HepG2 (cell line): ENCODE results near the gene HACD2. TPM values are rescaled to one million over a fixed set of nuclear protein-coding genes. Genes with fewer than 3 reads are reported as not detected.

Source experiments
- ATM ChIP-seq: fragments of 450-650 bp; IDR thresholded peaks from 2 replicates; pipeline ENCODE4 v1.7.1; 2017; ENCODE audit warnings: mild to moderate bottlenecking, borderline replicate concordance
- NFE2L1 ChIP-seq: sonication (generic); formaldehyde crosslinking; IDR thresholded peaks from 2 replicates; pipeline ENCODE4 v1.4.0; 2020; ENCODE audit warnings: missing genetic modification reagents, mild to moderate bottlenecking, borderline replicate concordance
- RFXAP ChIP-seq: sonication (generic); formaldehyde crosslinking; IDR thresholded peaks from 2 replicates; pipeline ENCODE4 v1.4.0; 2020; ENCODE audit warnings: missing genetic modification reagents, borderline replicate concordance
- SALL2 ChIP-seq: sonication (generic); formaldehyde crosslinking; IDR thresholded peaks from 2 replicates; pipeline ENCODE4 v1.8.1; 2023; ENCODE audit warnings: mild to moderate bottlenecking, missing genetic modification reagents, inconsistent platforms
- SATB2 ChIP-seq: sonication (generic); formaldehyde crosslinking; IDR thresholded peaks from 2 replicates; pipeline ENCODE4 v1.5.0; 2020; ENCODE audit warnings: missing genetic modification reagents
- ZNF101 ChIP-seq: sonication (generic); formaldehyde crosslinking; IDR thresholded peaks from 2 replicates; pipeline ENCODE4 v1.4.0; 2020; ENCODE audit warnings: mild to moderate bottlenecking, low read depth, missing genetic modification reagents, borderline replicate concordance
- ZNF354B ChIP-seq: sonication (generic); formaldehyde crosslinking; IDR thresholded peaks from 2 replicates; pipeline ENCODE4 v1.8.0; 2022; ENCODE audit warnings: mild to moderate bottlenecking, missing genetic modification reagents
- polyA plus RNA-seq, 8 experiments: library from polyadenylated mRNA; depleted of rRNA in 3 of 8; stranded (reverse) in 7 of 8; unstranded in 1 of 8; fragments of >200 nt; fragmentation: Illumina TruSeq in 4 of 8; extraction: Trizol in 4 of 8; gene quantifications; 2 replicates each; pipeline versions ENCODE4 v1.2.1 to v1.2.3, GENCODE V29; 2011 to 2016; ENCODE audit warnings: low read depth in 4 of 8, missing spikeins in 1 of 8, mixed read lengths in 1 of 8; ENCODE audit not compliant: insufficient read depth in 1 of 8
- total RNA-seq, 5 experiments: library from RNA; depleted of rRNA; stranded (reverse); fragments of >200 nt; fragmentation: Illumina TruSeq; extraction: Trizol; gene quantifications; 2 replicates each; pipeline ENCODE4 v1.2.3, GENCODE V29; 2016; ENCODE audit warnings: low read depth in 1 of 5
- TF ChIP-seq, protein P1 (sequence below): sonication (generic); formaldehyde crosslinking; IDR thresholded peaks from 2 replicates; pipeline ENCODE4 v1.5.1; 2020; ENCODE audit warnings: mild to moderate bottlenecking, missing genetic modification reagents, borderline replicate concordance
- TF ChIP-seq, protein P2 (sequence below): sonication (generic); formaldehyde crosslinking; IDR thresholded peaks from 2 replicates; pipeline ENCODE4 v1.4.0; 2020; ENCODE audit warnings: mild to moderate bottlenecking, missing genetic modification reagents, borderline replicate concordance
- TF ChIP-seq, protein P3 (sequence below): sonication (generic); formaldehyde crosslinking; IDR thresholded peaks from 2 replicates; pipeline ENCODE4 v1.5.0; 2020; ENCODE audit warnings: missing genetic modification reagents, mild to moderate bottlenecking, borderline replicate concordance
- TF ChIP-seq, protein P4 (sequence below): sonication (generic); formaldehyde crosslinking; conservative IDR thresholded peaks from 2 replicates; pipeline ENCODE4 v1.4.0; 2020; ENCODE audit warnings: missing genetic modification reagents
- TF ChIP-seq, protein P5 (sequence below): sonication (generic); formaldehyde crosslinking; IDR thresholded peaks from 2 replicates; pipeline ENCODE4 v1.5.0; 2020; ENCODE audit warnings: mild to moderate bottlenecking, missing genetic modification reagents

HACD2 gene
- total and polyA plus RNA-seq, 2 of the 13 experiments (the other 11 are each of a cell fraction or from before 2014, with no cell fraction given): 47.0 to 50.4 TPM

DNA sequence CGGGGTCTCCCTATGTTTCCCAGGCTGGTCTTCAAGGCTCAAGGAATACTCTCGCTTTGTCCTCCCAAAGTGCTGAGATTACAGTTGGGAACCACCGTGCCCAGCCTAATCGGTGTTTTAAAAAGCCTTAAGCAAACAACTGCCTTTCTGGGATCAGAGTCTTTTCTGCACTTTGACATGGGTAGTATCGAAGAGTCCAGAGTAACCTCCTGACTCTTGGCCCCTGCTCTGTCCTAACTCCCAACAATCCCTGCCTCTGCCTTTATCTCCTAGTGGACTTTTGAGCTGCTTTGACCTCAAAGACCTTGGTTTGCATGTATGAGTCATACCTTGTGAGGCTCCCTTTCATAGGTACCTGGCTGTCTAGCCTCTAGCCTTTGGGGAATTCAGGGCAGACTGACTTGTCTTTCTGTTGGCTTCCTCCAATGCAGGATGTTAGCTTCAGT lies 21.0 kb upstream of the HACD2 start (continued):
- TF ChIP-seq, protein P1, sequence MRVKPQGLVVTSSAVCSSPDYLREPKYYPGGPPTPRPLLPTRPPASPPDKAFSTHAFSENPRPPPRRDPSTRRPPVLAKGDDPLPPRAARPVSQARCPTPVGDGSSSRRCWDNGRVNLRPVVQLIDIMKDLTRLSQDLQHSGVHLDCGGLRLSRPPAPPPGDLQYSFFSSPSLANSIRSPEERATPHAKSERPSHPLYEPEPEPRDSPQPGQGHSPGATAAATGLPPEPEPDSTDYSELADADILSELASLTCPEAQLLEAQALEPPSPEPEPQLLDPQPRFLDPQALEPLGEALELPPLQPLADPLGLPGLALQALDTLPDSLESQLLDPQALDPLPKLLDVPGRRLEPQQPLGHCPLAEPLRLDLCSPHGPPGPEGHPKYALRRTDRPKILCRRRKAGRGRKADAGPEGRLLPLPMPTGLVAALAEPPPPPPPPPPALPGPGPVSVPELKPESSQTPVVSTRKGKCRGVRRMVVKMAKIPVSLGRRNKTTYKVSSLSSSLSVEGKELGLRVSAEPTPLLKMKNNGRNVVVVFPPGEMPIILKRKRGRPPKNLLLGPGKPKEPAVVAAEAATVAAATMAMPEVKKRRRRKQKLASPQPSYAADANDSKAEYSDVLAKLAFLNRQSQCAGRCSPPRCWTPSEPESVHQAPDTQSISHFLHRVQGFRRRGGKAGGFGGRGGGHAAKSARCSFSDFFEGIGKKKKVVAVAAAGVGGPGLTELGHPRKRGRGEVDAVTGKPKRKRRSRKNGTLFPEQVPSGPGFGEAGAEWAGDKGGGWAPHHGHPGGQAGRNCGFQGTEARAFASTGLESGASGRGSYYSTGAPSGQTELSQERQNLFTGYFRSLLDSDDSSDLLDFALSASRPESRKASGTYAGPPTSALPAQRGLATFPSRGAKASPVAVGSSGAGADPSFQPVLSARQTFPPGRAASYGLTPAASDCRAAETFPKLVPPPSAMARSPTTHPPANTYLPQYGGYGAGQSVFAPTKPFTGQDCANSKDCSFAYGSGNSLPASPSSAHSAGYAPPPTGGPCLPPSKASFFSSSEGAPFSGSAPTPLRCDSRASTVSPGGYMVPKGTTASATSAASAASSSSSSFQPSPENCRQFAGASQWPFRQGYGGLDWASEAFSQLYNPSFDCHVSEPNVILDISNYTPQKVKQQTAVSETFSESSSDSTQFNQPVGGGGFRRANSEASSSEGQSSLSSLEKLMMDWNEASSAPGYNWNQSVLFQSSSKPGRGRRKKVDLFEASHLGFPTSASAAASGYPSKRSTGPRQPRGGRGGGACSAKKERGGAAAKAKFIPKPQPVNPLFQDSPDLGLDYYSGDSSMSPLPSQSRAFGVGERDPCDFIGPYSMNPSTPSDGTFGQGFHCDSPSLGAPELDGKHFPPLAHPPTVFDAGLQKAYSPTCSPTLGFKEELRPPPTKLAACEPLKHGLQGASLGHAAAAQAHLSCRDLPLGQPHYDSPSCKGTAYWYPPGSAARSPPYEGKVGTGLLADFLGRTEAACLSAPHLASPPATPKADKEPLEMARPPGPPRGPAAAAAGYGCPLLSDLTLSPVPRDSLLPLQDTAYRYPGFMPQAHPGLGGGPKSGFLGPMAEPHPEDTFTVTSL: peak; percentile 90; the same call in 1 of the 2 replicates
- no peak for TF ChIP-seq ATM
- 0 out of 2 replicates have a peak, but pooled peaks have one; percentile 68 for TF ChIP-seq RFXAP (CRISPR knock-in tag)
- TF ChIP-seq, protein P2, sequence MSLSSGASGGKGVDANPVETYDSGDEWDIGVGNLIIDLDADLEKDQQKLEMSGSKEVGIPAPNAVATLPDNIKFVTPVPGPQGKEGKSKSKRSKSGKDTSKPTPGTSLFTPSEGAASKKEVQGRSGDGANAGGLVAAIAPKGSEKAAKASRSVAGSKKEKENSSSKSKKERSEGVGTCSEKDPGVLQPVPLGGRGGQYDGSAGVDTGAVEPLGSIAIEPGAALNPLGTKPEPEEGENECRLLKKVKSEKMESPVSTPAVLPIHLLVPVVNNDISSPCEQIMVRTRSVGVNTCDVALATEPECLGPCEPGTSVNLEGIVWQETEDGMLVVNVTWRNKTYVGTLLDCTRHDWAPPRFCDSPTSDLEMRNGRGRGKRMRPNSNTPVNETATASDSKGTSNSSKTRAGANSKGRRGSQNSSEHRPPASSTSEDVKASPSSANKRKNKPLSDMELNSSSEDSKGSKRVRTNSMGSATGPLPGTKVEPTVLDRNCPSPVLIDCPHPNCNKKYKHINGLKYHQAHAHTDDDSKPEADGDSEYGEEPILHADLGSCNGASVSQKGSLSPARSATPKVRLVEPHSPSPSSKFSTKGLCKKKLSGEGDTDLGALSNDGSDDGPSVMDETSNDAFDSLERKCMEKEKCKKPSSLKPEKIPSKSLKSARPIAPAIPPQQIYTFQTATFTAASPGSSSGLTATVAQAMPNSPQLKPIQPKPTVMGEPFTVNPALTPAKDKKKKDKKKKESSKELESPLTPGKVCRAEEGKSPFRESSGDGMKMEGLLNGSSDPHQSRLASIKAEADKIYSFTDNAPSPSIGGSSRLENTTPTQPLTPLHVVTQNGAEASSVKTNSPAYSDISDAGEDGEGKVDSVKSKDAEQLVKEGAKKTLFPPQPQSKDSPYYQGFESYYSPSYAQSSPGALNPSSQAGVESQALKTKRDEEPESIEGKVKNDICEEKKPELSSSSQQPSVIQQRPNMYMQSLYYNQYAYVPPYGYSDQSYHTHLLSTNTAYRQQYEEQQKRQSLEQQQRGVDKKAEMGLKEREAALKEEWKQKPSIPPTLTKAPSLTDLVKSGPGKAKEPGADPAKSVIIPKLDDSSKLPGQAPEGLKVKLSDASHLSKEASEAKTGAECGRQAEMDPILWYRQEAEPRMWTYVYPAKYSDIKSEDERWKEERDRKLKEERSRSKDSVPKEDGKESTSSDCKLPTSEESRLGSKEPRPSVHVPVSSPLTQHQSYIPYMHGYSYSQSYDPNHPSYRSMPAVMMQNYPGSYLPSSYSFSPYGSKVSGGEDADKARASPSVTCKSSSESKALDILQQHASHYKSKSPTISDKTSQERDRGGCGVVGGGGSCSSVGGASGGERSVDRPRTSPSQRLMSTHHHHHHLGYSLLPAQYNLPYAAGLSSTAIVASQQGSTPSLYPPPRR: peak; percentile 88
- TF ChIP-seq SALL2 (CRISPR knock-in tag): no peak
- TF ChIP-seq, protein P3, sequence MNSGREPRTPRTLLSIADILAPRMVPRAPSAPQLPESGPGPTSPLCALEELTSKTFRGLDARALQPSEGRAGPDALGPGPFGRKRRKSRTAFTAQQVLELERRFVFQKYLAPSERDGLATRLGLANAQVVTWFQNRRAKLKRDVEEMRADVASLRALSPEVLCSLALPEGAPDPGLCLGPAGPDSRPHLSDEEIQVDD: no peak
- TF ChIP-seq ZNF354B: no peak
- TF ChIP-seq, protein P4, sequence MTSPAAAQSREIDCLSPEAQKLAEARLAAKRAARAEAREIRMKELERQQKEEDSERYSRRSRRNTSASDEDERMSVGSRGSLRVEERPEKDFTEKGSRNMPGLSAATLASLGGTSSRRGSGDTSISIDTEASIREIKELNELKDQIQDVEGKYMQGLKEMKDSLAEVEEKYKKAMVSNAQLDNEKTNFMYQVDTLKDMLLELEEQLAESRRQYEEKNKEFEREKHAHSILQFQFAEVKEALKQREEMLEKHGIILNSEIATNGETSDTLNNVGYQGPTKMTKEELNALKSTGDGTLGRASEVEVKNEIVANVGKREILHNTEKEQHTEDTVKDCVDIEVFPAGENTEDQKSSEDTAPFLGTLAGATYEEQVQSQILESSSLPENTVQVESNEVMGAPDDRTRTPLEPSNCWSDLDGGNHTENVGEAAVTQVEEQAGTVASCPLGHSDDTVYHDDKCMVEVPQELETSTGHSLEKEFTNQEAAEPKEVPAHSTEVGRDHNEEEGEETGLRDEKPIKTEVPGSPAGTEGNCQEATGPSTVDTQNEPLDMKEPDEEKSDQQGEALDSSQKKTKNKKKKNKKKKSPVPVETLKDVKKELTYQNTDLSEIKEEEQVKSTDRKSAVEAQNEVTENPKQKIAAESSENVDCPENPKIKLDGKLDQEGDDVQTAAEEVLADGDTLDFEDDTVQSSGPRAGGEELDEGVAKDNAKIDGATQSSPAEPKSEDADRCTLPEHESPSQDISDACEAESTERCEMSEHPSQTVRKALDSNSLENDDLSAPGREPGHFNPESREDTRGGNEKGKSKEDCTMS (CRISPR knock-in tag): no peak
- no peak for TF ChIP-seq SATB2 (CRISPR knock-in tag)
- TF ChIP-seq, protein P5, sequence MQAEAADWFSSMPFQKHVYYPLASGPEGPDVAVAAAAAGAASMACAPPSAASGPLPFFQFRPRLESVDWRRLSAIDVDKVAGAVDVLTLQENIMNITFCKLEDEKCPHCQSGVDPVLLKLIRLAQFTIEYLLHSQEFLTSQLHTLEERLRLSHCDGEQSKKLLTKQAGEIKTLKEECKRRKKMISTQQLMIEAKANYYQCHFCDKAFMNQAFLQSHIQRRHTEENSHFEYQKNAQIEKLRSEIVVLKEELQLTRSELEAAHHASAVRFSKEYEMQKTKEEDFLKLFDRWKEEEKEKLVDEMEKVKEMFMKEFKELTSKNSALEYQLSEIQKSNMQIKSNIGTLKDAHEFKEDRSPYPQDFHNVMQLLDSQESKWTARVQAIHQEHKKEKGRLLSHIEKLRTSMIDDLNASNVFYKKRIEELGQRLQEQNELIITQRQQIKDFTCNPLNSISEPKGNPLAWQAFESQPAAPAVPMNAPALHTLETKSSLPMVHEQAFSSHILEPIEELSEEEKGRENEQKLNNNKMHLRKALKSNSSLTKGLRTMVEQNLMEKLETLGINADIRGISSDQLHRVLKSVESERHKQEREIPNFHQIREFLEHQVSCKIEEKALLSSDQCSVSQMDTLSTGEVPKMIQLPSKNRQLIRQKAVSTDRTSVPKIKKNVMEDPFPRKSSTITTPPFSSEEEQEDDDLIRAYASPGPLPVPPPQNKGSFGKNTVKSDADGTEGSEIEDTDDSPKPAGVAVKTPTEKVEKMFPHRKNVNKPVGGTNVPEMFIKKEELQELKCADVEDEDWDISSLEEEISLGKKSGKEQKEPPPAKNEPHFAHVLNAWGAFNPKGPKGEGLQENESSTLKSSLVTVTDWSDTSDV: no peak
- TF ChIP-seq ZNF101 (CRISPR knock-in tag): no peak
- TF ChIP-seq NFE2L1 (CRISPR knock-in tag): no peak
